Limb (tissue), 2 donors: Measurements from ENCODE around the gene HS3ST3A1.

Source experiments
- DNase-seq, 2 donors: peaks; one replicate each; pipeline ENCODE4 v3.0.0-alpha.2; 2016; ENCODE audit errors: extremely low spot score in 2 of 2

Gene HS3ST3A1

DNA sequence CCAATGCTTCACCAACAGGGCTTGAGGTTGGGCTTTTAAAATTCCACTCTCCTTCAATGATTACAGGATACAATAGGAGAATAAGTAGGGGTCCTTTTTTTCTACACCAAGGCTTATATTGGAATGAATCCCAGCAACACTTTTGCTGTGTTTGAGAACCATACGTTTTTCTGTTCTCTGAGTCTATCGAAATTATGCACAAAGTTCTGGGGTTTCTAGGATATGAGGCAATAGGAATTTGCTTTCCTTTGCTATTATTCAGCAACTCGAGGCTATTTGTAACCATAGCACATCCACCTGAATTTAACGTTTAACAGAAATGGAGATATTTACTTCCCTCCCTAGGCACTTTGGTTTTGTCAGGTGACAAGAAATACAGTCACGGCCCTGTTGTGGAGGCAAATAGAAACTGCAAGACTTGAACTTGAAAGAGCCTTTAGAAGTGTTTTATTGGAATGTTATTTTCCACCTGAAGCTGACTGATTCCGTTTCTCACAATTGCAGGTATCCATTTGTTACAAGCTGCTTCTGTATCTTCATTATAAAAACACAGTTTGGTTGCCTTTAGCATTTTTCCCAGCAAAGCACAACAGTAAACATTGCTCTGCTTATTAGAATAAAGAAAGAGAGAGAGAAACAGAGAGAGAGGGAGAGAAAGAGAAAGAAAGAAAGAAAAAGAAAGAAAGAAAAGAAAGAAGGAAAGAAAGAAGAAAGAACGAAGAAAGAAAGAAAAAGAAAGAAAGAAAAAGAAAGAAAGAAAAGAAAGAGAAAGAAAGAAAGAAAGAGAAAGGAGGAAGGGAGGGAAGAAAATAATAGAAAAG, 109.6 kb downstream of the HS3ST3A1 start:
- DNase-seq = no peak

DNA sequence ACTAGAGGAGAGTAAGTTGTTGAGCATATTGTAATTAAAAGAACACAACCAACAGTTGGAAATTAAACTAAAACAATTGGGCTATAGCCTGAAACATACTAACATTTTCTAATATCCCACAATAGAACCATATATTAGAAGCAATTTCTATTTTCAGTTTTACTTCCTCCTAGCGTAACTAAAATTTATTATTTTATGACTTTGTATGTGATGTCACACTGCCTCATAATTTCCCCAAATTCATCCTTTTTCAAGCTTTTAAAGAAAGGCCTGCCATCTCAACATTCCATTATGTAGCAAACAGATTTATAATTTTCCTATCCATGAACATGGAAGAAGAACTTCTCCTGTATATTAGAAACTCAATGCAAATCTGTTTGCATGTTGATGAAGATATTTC, 110.2 kb downstream of the HS3ST3A1 start:
- no peak for DNase-seq

DNA sequence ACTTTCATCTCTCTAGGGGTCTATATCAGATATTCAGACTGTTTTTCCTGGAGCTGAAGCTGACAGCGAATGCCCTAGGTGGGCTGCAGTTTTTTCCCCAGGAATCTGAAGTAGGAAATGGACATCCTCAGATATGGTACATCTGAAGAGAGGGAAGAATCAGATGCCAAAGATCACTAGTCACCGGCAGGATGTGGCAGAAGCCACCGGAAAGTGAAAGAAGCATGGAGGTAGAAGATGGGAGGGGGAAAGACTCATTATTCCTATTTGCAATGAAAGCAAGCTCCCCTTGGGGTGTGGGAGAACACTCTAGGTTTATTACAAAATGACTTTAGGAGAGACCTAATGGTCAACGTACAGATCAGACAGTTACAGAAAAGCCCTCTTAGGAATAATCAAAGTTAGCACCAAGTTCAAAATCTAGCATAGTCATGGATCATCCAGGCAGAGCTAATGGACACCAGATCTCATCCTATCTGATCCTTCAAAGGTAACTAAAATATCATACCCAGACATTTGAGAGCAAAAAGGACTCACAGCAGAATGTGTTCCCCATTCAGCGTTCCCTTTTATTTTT, 110.7 kb downstream of the HS3ST3A1 start:
- no peak for DNase-seq

DNA sequence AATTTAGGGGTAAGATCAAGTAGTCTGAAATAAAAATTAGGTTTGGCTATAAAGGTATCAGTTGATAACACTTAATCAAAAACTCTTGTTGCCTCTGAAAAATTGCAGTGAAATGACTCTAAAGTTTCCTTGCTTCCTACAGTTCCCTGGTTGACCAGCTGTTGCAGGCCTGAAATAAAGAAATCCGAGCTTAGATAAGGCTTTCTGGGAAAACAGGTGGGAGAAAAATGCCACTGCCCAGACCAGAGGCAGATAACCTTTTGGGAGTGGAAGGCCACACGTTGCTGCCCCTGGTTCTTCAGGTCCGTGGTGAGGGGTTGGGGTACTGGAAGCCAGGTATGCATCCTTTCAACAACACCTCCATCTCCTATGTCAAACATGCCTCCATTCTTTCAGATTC, 111.3 kb downstream of the HS3ST3A1 start:
- no peak for DNase-seq

DNA sequence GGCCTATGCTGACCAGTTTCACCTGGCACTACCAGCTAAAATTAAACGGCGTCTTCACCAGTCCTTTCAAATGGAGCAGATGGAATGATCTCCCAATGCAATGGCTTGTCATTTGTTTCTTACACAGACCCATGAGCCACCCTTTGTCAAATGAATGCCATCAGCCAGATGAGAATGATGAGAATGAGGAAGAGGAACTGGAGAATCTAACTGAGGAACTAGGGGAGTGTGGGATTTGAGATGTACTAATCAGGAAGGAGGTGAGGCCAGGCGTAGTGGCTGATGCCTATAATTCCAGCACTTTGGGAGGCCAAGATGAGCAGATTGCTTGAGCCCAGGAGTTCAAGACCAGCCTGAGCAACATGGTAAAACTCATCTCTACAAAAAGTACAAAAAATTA, 116.4 kb downstream of the HS3ST3A1 start:
- no peak for DNase-seq

DNA sequence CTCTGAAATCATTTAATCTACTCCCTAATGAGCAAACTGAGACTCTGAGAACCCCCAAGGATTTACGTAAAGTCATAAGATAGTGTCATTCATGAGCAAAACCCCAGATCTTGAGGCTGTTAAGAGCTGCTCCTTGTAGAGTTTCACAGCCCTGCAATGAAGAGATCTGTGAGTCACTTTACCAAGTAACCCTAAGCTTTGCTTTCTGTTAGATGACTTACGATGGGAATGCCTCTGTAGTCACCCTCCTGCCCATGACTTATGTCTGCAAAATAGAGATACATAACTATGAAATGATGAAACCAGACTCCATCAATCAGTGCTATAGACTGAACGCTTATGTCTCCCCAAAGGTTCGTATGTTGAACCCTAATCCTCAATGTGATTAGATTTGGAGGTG, 117.7 kb downstream of the HS3ST3A1 start:
- DNase-seq = no peak

DNA sequence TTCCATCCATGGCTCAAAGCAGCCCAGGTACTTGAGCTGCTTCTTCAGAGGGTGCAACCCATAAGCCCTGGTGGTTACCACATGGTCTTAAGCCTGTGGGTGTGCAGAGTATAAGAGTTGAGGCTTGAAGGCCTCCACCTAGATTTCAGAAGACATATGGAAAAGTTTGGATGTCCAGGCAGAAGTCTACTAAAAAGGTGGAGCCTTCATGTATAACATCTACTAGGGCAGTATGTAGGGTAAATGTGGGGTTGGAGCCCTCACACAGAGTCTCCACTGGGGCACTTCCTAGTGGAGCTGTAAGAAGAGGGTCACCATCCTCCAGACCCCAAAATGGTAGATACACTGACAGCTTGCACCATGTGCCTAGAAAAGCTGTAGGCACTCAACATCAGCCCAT, 120.9 kb downstream of the HS3ST3A1 start:
- DNase-seq = no peak

DNA sequence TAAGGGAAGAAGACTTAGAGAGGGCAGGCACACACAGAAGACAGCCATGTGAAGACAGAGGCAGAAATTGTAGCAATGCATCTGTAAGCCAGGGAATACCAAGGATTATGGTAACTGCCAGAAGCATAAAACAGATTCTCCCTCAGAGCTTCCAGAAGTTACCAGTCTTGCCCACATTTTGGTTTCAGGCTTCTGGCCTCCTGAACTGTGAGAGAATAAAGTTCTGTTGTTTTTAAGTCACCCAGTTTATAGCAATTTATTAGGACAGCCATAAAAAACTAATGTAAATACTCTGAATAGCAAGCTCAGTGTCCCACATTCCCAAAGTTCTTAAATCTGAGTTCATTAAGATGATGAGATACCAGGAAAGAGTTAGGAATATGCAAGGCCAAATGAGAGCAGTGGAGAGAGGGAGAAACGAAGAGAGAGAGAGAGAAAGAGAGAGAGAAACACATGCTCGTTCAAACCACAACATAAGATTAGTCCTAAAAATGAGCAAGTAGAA, 123.4 kb downstream of the HS3ST3A1 start:
- no peak for DNase-seq

DNA sequence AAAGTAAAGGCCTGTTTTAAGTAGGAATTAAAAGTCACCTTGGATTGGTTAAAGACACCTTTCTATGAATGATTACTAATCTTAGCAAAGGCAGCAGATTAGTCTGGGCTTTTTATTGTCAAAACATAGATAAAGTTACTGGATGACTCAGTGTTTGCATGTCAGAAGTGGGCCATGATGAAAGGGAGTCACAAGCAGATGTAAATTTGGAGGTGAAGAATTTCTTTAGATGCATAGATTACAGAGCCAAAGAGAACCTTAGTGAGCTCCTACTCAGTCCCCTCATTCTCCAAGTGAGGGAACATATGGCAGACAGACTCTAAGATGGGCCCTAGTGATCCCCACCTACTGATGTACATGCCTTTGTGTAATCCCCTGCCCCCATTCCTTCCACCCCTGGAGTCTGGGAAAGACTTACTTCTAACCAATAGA, 124.5 kb downstream of the HS3ST3A1 start:
- no peak for DNase-seq

DNA sequence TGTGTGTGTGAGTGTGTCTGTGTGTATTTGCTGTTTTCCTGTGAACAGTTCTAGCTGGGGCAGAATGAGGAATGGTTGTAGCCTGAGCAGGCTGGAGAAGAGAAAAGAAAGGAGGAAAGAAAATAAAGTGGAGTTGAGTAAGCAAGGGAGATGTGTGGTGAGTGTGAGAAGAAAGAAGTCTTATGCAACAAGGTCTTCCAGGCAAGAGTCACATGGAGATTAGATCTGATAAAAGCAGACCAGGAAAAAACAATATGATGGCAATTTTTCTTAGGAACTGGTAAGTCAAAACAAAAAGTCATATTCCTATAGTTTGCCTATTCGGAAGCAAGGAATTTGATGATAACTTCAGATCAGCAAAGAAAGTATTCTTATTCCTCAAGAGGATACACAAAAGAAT, 125.0 kb downstream of the HS3ST3A1 start:
- no peak for DNase-seq

DNA sequence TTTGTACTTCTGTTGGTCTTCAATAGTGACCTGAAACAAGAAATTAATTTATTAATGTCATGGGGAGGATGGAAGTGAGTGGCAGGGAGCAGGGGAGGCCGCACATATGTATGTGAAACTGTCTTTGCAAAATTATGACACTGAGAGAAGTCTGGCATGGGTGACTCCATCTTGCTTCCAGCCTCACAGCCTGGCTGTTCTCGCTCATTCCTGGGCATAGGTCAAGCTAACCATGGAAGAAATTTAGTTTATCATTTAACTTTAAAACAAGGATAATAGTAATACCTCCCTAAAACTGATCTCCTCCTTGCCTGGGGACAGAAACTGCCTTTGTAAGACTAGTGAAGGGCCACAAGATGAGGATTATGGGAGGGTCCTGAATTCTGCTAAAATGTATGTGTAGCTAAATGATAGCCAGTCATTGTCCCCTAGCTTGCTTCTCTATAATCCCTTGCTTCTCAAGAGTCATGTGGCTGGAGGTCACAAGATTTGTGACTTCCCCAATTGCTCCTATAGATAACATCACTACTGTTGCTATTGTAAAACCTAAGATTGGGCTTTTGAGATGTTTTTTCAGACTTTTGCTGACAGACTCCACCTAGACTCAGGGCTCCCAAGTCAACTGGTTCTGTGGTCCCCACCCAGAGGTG, 126.0 kb downstream of the HS3ST3A1 start:
- DNase-seq = no peak

DNA sequence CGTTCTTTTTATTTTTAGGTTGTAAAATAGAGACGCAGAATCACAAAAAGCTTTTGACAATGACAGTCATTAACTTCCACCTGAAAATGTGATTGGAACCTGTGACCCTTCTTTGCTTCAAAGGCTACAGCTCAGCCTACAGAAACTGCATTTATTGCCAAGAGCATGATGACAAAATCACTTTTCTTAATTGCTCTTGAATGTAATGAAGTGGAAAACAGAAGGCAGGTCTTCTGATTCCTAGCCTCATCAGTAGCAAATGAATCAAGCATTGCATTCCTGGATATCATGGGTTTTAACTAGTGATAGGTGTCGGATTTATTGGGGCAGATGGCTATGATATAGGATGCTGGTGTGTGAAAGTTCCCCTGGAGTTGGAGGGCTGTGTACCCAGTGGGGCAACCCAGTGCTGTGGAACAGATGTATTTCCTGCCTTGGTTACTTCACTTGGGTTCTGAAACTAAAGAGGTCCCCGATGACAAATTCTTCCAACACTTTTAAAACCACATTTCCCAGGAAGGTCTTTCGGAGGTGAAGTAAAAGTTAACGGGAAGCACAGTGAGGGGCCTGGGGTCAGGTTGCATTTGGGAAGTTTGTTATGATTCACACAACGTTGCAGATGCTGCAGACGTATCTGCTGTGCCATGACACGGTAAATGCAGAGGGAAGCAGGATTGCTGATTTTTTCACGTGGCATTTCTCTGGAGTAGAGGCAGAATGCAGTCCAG, 127.5 kb downstream of the HS3ST3A1 start:
- no peak for DNase-seq

DNA sequence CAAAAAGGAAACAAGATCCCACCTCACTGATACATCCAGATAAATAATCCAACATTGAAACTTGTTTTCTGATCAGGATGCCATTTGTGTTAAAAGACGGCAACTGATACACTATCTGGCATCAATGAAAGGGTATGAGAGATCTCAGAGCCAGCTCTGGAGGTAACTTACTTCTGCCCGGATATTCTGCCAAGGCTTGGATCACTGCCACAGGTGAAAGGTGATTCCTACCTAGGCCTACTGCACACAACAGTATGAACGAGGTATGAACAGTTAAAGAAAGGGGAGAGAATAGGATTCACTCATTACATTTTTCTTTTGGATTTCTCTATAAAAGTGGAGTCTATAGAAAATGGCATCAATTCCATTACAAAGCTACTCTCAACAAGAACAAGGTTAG, 136.1 kb downstream of the HS3ST3A1 start:
- no peak for DNase-seq

DNA sequence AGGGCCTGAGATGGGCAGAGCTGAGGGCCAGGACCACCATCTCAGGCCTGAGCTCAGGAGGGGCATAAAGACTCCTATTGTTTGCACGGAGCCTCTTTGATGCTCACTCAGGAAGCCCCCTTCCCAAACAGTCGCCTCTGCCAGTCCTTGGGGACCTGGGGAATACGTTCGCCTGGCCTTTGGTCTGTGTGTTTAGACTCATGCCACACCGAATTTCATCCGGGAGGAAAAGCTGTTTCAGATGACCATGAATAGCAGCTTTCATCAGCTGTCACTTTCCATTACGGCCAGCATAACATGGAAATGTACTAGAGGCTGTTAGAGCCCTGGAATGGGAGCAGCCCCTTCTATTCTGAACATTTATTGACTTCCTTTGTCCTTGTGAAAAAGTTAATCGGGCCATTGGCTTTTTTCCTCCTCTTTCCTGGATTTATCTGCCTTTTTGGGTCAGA, 139.0 kb downstream of the HS3ST3A1 start:
- DNase-seq = no peak

DNA sequence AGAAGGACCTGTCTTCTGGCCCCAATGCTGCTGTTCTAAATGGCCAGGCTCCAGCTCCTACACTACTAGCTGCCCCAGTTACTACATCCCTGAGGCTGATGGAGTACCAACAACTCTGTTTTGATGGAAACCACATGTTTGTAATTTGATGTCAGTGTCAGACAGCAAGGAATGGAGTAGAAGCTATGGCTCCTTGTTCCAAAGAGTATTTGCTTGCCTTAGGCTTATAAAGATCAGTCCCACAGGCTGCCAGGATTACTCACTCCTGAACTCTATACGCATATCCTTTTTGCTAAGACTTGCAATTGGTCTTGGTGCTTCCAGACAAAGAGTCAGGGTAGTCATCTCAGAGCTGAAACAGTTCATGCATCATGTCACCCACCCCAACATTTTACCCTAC, 139.6 kb downstream of the HS3ST3A1 start:
- DNase-seq = no peak

DNA sequence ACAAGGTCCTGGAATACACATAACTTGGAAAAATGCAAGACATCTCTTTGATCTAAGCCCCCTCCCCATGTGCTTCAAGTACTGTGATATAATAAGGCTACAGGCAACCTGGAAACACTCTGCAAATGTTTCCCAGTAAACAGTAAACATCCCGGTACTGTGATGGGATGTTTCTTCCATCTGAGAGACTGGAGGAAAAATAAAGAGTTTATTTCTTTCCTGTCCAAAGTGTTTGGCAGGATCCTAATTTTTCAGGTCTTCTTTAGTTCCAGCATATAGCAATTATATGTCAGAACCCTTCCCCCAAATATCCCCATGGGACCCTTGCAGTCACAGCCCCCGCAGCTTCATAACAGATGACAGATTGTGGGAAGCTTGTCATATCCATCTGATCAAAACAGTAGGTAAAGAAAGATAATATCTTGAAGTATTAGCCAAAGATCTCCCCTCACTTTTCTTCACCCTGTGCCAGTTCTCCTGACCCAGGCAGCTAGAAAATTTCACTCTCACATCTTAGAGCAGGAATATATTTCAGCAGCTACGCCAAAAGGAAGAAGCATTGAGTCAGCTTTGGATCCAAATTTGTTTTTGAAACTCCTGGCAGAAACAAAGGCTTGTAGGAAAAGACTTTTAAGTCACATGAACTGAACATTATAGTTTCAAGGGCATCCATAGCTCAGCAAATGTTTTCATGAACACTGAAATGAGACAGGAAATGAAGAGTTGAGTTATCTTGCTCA, 141.3 kb downstream of the HS3ST3A1 start:
- DNase-seq = no peak

DNA sequence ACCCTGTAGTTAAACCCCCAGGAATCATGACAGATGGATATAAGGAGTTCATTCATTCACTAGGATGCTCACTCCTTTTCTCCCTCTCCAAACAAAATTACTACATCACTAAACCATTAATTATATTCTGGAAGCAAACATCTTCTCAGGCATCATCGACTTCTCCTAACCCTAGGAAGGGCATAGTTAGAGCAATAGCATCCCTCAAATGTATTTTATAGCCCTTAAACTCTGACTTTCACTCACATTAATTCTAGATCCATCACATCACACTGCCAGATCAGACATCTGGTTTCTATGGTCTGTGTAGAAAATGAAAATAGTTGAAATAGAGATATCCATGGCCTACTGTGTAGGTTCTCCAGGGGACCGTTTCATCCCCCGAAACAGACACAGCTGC, 143.9 kb downstream of the HS3ST3A1 start:
- DNase-seq = no peak
